NT2/D1 (cell line): ENCODE results near the gene DOK3.

Experiments used
- YY1 ChIP-seq: IDR thresholded peaks from 2 replicates; pipeline ENCODE4 v1.6.1; 2011; ENCODE audit not compliant: insufficient read length, insufficient read depth
- ZNF274 ChIP-seq: IDR thresholded peaks from 2 replicates; pipeline ENCODE4 v1.6.1; 2011; ENCODE audit warnings: mild to moderate bottlenecking, low read depth, low read length

DNA sequence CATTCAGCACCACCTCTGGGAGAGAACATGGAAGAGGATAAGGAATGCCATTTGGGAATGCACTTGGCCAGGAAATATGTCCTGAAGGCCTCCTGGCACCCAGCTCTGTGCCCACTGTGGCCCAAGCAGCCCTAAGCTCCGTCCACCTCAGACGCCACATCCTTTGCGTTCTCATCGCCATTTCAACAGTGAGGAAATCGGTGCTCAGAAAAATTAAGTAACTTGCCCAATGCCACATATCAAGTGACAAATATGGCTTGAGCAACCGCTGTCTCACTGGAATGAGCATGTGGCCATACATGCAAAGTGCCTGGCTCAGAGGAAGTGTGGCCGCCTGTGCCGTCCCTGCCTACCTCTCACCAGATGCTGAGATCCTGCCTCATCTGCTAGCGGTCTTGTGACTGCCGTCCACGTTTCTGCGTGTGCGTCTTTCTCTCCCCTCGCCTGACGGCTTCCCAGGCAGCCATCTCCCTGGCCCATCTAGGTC is 984 bp upstream of the DOK3 start:
- TF ChIP-seq ZNF274: no peak
- no peak for TF ChIP-seq YY1
